K562 (cell line): ENCODE data around the gene NRM. TPM values are rescaled to one million over a fixed set of nuclear protein-coding genes. Genes with fewer than 3 reads are reported as not detected.

Source experiments
- BDP1 ChIP-seq: IDR thresholded peaks from 3 replicates; pipeline ENCODE4 v1.6.1; 2011; ENCODE audit not compliant: insufficient read length, insufficient read depth
- BRCA1 ChIP-seq, 2 experiments: fragments of 450-650 bp in 1 of 2; sonication (generic) in 1 of 2; formaldehyde crosslinking in 1 of 2; IDR thresholded peaks; 2 replicates each; pipeline versions ENCODE4 v1.5.0 to v1.6.1; 2017 to 2020; ENCODE audit warnings: mild to moderate bottlenecking in 1 of 2, missing genetic modification reagents in 1 of 2
- ELF4 ChIP-seq: fragments of 450-650 bp; formaldehyde crosslinking; IDR thresholded peaks from 2 replicates; pipeline ENCODE4 v1.4.0; 2022; ENCODE audit warnings: missing genetic modification characterization
- HNRNPLL ChIP-seq: fragments of 200-400 bp; formaldehyde crosslinking; IDR thresholded peaks from 2 replicates; pipeline ENCODE4 v1.6.1; 2017; ENCODE audit warnings: low read length, low read depth, mild to moderate bottlenecking; ENCODE audit not compliant: poor library complexity, severe bottlenecking
- JUN ChIP-seq, 2 experiments: sonication (generic) in 1 of 2; formaldehyde crosslinking in 1 of 2; IDR thresholded peaks; 2 replicates each; pipeline versions ENCODE4 v1.6.1 to v1.8.0; 2012 to 2022; ENCODE audit warnings: borderline replicate concordance in 2 of 2, mild to moderate bottlenecking in 2 of 2, improper control_type of control experiment in 1 of 2, low read depth in 1 of 2, low read length in 1 of 2, missing genetic modification reagents in 1 of 2
- NBN ChIP-seq: fragments of 450-650 bp; IDR thresholded peaks from 2 replicates; pipeline ENCODE4 v1.6.1; 2016; ENCODE audit warnings: low read depth, mild to moderate bottlenecking
- PHF8 ChIP-seq: fragments of 200-600 bp; sonication (generic); IDR thresholded peaks from 2 replicates; pipeline ENCODE4 v1.6.1; 2012; ENCODE audit warnings: mixed run types, mild to moderate bottlenecking, inconsistent platforms, low read length, moderate library complexity, borderline replicate concordance
- ZNF311 ChIP-seq: fragments of 250-450 bp; sonication (Bioruptor Pico); IDR thresholded peaks from 2 replicates; pipeline ENCODE4 v1.4.0; 2020; ENCODE audit warnings: mild to moderate bottlenecking, moderate library complexity
- ZNF384 ChIP-seq: IDR thresholded peaks from 2 replicates; pipeline ENCODE4 v1.6.1; 2012; ENCODE audit warnings: low read depth, low read length, improper control_type of control experiment
- ZNF785 ChIP-seq: fragments of 250-450 bp; sonication (Bioruptor Pico); IDR thresholded peaks from 2 replicates; pipeline ENCODE4 v1.4.0; 2020; ENCODE audit warnings: mild to moderate bottlenecking
- polyA plus RNA-seq, 8 experiments: library from polyadenylated mRNA; depleted of rRNA in 4 of 8; stranded (reverse) in 5 of 8; unstranded in 3 of 8; fragments of >200 nt; fragmentation: Nextera tagmentation in 2 of 8; fragmentation: Illumina TruSeq in 1 of 8; extraction: Ambion mirVana in 2 of 8; extraction: Trizol in 1 of 8; gene quantifications; 2 replicates each; pipeline versions ENCODE4 v1.2.1 to v1.2.3, GENCODE V29; 2011 to 2014; ENCODE audit warnings: inconsistent platforms in 1 of 8, missing spikeins in 1 of 8
- total RNA-seq, 7 experiments: library from RNA; depleted of rRNA in 6 of 7; stranded (reverse); fragments of >200 nt in 6 of 7; fragmentation: Illumina TruSeq in 2 of 7; extraction: Trizol in 2 of 7; gene quantifications; 2 replicates each; pipeline versions ENCODE4 v1.2.1 to v1.2.3, GENCODE V29; 2011 to 2021; ENCODE audit warnings: low replicate concordance in 1 of 7
- TF ChIP-seq, protein P1 (sequence below): sonication (generic); formaldehyde crosslinking; IDR thresholded peaks from 2 replicates; pipeline ENCODE4 v1.8.1; 2023; ENCODE audit warnings: mild to moderate bottlenecking, missing genetic modification reagents, moderate library complexity
- TF ChIP-seq, protein P2 (sequence below): fragments of 150-350 bp; conservative IDR thresholded peaks from 2 replicates; pipeline ENCODE4 v1.6.1; 2014; ENCODE audit warnings: low read length
- TF ChIP-seq, protein P3 (sequence below): fragments of 450-650 bp; formaldehyde crosslinking; IDR thresholded peaks from 2 replicates; pipeline ENCODE4 v1.4.0; 2020; ENCODE audit warnings: mild to moderate bottlenecking, mixed read lengths
- TF ChIP-seq, protein P4 (sequence below), 2 experiments: fragments of 450-650 bp; IDR thresholded peaks; 2 replicates each; pipeline ENCODE4 v1.6.1; 2018; ENCODE audit warnings: mild to moderate bottlenecking in 2 of 2, low read depth in 1 of 2; ENCODE audit not compliant: partially characterized antibody in 2 of 2
- TF ChIP-seq, protein P5 (sequence below): sonication (generic); IDR thresholded peaks from 2 replicates; pipeline ENCODE4 v1.6.1; 2016

Gene NRM
- total and polyA plus RNA-seq, 9 of the 15 experiments (the other 6 are each of a cell fraction or from before 2014, with no cell fraction given) = 9.7 to 58.2 (median 18.1) TPM

DNA sequence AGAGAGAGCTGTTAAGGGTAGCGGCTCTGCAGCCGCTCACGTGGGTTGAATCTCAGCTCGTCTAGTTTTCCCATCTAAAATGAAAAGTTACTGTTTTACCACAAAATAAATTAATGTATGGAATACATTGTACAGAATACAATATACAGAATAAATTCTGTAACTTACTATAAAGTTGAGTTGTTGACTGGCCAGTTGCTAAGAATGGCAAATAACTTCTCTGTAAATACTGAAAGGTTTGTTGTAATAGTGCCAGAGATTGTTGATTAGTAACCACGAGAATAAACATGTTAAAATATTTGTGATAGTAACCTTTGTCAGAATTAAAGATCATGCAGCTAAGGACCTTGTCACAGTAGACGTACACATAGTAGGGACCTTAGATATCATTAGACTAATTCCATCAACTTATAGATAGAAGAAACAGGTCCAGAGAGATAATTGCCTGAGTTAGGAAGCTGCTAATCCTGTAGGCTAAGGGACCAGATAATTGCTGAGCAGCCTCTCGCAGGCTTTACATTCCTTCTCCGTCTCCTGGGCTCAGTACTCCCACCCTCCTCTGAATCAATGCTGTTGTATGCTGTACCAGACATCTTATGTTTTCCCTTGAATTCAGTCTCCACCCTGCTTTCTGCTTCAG lies 544 bp upstream of the NRM start (continued):
- no peak for TF ChIP-seq HNRNPLL
- TF ChIP-seq, protein P1, sequence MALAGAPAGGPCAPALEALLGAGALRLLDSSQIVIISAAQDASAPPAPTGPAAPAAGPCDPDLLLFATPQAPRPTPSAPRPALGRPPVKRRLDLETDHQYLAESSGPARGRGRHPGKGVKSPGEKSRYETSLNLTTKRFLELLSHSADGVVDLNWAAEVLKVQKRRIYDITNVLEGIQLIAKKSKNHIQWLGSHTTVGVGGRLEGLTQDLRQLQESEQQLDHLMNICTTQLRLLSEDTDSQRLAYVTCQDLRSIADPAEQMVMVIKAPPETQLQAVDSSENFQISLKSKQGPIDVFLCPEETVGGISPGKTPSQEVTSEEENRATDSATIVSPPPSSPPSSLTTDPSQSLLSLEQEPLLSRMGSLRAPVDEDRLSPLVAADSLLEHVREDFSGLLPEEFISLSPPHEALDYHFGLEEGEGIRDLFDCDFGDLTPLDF (CRISPR knock-in tag) = no peak
- no peak for TF ChIP-seq ZNF785
- no peak for TF ChIP-seq BDP1
- no peak for TF ChIP-seq JUN (IDR thresholded peaks at IDR 0.05; ENCODE audit: borderline replicate concordance, low read depth, low read length)
- TF ChIP-seq JUN (CRISPR knock-in tag; IDR thresholded peaks at IDR 0.05; ENCODE audit: borderline replicate concordance) = no peak
- TF ChIP-seq, protein P2, sequence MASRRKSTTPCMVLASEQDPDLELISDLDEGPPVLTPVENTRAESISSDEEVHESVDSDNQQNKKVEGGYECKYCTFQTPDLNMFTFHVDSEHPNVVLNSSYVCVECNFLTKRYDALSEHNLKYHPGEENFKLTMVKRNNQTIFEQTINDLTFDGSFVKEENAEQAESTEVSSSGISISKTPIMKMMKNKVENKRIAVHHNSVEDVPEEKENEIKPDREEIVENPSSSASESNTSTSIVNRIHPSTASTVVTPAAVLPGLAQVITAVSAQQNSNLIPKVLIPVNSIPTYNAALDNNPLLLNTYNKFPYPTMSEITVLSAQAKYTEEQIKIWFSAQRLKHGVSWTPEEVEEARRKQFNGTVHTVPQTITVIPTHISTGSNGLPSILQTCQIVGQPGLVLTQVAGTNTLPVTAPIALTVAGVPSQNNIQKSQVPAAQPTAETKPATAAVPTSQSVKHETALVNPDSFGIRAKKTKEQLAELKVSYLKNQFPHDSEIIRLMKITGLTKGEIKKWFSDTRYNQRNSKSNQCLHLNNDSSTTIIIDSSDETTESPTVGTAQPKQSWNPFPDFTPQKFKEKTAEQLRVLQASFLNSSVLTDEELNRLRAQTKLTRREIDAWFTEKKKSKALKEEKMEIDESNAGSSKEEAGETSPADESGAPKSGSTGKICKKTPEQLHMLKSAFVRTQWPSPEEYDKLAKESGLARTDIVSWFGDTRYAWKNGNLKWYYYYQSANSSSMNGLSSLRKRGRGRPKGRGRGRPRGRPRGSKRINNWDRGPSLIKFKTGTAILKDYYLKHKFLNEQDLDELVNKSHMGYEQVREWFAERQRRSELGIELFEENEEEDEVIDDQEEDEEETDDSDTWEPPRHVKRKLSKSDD = no peak
- TF ChIP-seq ELF4 (CRISPR knock-in tag) = no peak
- no peak for TF ChIP-seq BRCA1 (IDR thresholded peaks at IDR 0.05)
- no peak for TF ChIP-seq BRCA1 (CRISPR knock-in tag; IDR thresholded peaks at IDR 0.05)
- TF ChIP-seq ZNF384 = no peak
- TF ChIP-seq, protein P3, sequence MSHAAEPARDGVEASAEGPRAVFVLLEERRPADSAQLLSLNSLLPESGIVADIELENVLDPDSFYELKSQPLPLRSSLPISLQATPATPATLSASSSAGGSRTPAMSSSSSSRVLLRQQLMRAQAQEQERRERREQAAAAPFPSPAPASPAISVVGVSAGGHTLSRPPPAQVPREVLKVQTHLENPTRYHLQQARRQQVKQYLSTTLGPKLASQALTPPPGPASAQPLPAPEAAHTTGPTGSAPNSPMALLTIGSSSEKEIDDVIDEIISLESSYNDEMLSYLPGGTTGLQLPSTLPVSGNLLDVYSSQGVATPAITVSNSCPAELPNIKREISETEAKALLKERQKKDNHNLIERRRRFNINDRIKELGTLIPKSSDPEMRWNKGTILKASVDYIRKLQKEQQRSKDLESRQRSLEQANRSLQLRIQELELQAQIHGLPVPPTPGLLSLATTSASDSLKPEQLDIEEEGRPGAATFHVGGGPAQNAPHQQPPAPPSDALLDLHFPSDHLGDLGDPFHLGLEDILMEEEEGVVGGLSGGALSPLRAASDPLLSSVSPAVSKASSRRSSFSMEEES (CRISPR knock-in tag) = no peak
- TF ChIP-seq, protein P4, sequence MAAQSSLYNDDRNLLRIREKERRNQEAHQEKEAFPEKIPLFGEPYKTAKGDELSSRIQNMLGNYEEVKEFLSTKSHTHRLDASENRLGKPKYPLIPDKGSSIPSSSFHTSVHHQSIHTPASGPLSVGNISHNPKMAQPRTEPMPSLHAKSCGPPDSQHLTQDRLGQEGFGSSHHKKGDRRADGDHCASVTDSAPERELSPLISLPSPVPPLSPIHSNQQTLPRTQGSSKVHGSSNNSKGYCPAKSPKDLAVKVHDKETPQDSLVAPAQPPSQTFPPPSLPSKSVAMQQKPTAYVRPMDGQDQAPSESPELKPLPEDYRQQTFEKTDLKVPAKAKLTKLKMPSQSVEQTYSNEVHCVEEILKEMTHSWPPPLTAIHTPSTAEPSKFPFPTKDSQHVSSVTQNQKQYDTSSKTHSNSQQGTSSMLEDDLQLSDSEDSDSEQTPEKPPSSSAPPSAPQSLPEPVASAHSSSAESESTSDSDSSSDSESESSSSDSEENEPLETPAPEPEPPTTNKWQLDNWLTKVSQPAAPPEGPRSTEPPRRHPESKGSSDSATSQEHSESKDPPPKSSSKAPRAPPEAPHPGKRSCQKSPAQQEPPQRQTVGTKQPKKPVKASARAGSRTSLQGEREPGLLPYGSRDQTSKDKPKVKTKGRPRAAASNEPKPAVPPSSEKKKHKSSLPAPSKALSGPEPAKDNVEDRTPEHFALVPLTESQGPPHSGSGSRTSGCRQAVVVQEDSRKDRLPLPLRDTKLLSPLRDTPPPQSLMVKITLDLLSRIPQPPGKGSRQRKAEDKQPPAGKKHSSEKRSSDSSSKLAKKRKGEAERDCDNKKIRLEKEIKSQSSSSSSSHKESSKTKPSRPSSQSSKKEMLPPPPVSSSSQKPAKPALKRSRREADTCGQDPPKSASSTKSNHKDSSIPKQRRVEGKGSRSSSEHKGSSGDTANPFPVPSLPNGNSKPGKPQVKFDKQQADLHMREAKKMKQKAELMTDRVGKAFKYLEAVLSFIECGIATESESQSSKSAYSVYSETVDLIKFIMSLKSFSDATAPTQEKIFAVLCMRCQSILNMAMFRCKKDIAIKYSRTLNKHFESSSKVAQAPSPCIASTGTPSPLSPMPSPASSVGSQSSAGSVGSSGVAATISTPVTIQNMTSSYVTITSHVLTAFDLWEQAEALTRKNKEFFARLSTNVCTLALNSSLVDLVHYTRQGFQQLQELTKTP (IDR thresholded peaks at IDR 0.05; ENCODE audit: low read depth in 1 of 2, partially characterized antibody in 2 of 2) = no peak
- TF ChIP-seq ZNF311 (CRISPR knock-in tag) = no peak
- TF ChIP-seq, protein P5, sequence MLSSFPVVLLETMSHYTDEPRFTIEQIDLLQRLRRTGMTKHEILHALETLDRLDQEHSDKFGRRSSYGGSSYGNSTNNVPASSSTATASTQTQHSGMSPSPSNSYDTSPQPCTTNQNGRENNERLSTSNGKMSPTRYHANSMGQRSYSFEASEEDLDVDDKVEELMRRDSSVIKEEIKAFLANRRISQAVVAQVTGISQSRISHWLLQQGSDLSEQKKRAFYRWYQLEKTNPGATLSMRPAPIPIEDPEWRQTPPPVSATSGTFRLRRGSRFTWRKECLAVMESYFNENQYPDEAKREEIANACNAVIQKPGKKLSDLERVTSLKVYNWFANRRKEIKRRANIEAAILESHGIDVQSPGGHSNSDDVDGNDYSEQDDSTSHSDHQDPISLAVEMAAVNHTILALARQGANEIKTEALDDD = no peak
- no peak for TF ChIP-seq PHF8
- TF ChIP-seq NBN = no peak
